OCI-LY7 (cell line): ENCODE measurements around the gene ADD3. TPM values are rescaled to one million over a fixed set of nuclear protein-coding genes. Genes with fewer than 3 reads are reported as not detected.

Experiments used
- BruUV-seq: library from RNA; stranded (reverse); fragments of 400-500 nt; replicated peaks from 2 replicates; lab custom pipeline; 2021; lab: Mats Ljungman, UMichigan
- CTCF ChIA-PET: fragments of 300-600 bp; sonication (Branson Sonifier 250); formaldehyde crosslinking; loops from one replicate; lab custom pipeline; 2022; ENCODE audit warnings: antibody characterized with exemption; ENCODE audit not compliant: unreplicated experiment; lab: Charles Lee
- POLR2A ChIA-PET: fragments of 300-600 bp; sonication (Branson Sonifier 250); formaldehyde crosslinking; loops from one replicate; lab custom pipeline; 2022; ENCODE audit warnings: antibody characterized with exemption; lab: Charles Lee
- DNase-seq: peaks from one replicate; pipeline ENCODE4 v3.0.0-alpha.2; 2015; ENCODE audit warnings: low spot score
- H2AFZ ChIP-seq: fragments of 200-600 bp; sonication (generic), shearing (Covaris generic); 2 replicates; pipeline ENCODE4 v1.6.1; 2014; ENCODE audit warnings: mild to moderate bottlenecking, antibody characterized with exemption, low read length, moderate library complexity
- H3K27ac ChIP-seq: fragments of 200-600 bp; sonication (generic); 2 replicates; pipeline ENCODE4 v1.5.1; 2014; ENCODE audit warnings: mixed run types, low read depth, mild to moderate bottlenecking, moderate library complexity, low read length, inconsistent platforms; ENCODE audit not compliant: poor library complexity, severe bottlenecking
- H3K36me3 ChIP-seq: fragments of 200-600 bp; sonication (generic); 2 replicates; pipeline ENCODE4 v1.6.1; 2014; ENCODE audit warnings: mild to moderate bottlenecking, antibody characterized with exemption, low read length, moderate library complexity, mixed read lengths; ENCODE audit not compliant: insufficient read depth
- H3K4me1 ChIP-seq: fragments of 200-600 bp; sonication (generic); 2 replicates; pipeline ENCODE4 v1.5.1; 2014; ENCODE audit warnings: mild to moderate bottlenecking, low read length; ENCODE audit not compliant: insufficient read depth, poor library complexity, severe bottlenecking
- H3K4me2 ChIP-seq: fragments of 200-600 bp; sonication (generic); 2 replicates; pipeline ENCODE4 v1.6.1; 2014; ENCODE audit warnings: mild to moderate bottlenecking, low read length
- H3K4me3 ChIP-seq: fragments of 200-600 bp; sonication (generic); 2 replicates; pipeline ENCODE4 v1.5.1; 2014; ENCODE audit warnings: mild to moderate bottlenecking, low read depth, low read length; ENCODE audit not compliant: poor library complexity, severe bottlenecking
- H3K79me2 ChIP-seq: fragments of 200-600 bp; sonication (generic); 2 replicates; pipeline ENCODE4 v1.6.1; 2016; ENCODE audit warnings: low read depth, mild to moderate bottlenecking, low read length, moderate library complexity, mixed read lengths; ENCODE audit not compliant: insufficient read depth
- H3K9me2 ChIP-seq: fragments of 200-600 bp; sonication (generic); 2 replicates; pipeline ENCODE4 v1.6.1; 2016; ENCODE audit warnings: mild to moderate bottlenecking, low read length, mixed read lengths; ENCODE audit not compliant: insufficient read depth
- H3K9me3 ChIP-seq: fragments of 200-600 bp; sonication (generic); 2 replicates; pipeline ENCODE4 v1.6.1; 2014; ENCODE audit warnings: mild to moderate bottlenecking, mixed run types, low read length, mixed read lengths
- H4K20me1 ChIP-seq: fragments of 200-600 bp; sonication (generic); 2 replicates; pipeline ENCODE4 v1.6.1; 2014; ENCODE audit warnings: mild to moderate bottlenecking, antibody characterized with exemption, low read length, moderate library complexity, mixed read lengths; ENCODE audit not compliant: insufficient read depth
- EZH2phosphoT487 ChIP-seq: fragments of 200-600 bp; sonication (generic); IDR thresholded peaks from 2 replicates; pipeline ENCODE4 v1.6.1; 2018; ENCODE audit warnings: low read depth, borderline replicate concordance, mild to moderate bottlenecking, mixed run types, antibody characterized with exemption, low read length, moderate library complexity, mixed read lengths
- intact Hi-C: fragments of 100-400 bp; cut with micrococcal nuclease; formaldehyde crosslinking; loops from one replicate; pipeline ENCODE4 v1.10.0; 2022; ENCODE audit not compliant: unreplicated experiment
- total RNA-seq, 2 experiments: library from RNA; depleted of rRNA in 1 of 2; stranded (reverse); fragments of >200 nt in 1 of 2; shearing (Covaris generic) in 1 of 2; gene quantifications; 2 replicates each; pipeline ENCODE4 v1.2.3, GENCODE V29; 2014 to 2022
- TF ChIP-seq, protein P1 (sequence below): fragments of 200-600 bp; sonication (generic); conservative IDR thresholded peaks from 2 replicates; pipeline ENCODE4 v1.5.1; 2014; ENCODE audit warnings: mild to moderate bottlenecking, antibody characterized with exemption, low read length, moderate library complexity, mixed read lengths

Gene ADD3
- total RNA-seq, 2 experiments from 2014 or later: 75.8 to 89.7 TPM

- Histone ChIP-seq H3K4me3 (no peak overlapping the region), H3K9me2 (no peaks in the 10 kb centered on the region), H3K4me1 (no peaks in the 10 kb centered on the region), H3K79me2 (no peaks in the 10 kb centered on the region), H3K9me3 (no peaks in the 10 kb centered on the region), H3K27ac (no peak overlapping the region), H3K36me3 (no peaks in the 10 kb centered on the region), H4K20me1 (no peaks in the 10 kb centered on the region), H3K4me2 (no peak overlapping the region), H2AFZ (no peak overlapping the region)
- intact Hi-C loops: no loop called here
- no peak for DNase-seq
- no TSS peak for BruUV-seq
- ChIA-PET CTCF (no interaction called here), POLR2A (interaction anchor here (0.6 to 0.9 kb wide), 3 partner anchors 17 to 1344 kb away, joined by 4 to 6 read pairs (median 4); no protein-coding TSS in a partner anchor)
- no peak for TF ChIP-seq EZH2phosphoT487
- TF ChIP-seq, protein P1, sequence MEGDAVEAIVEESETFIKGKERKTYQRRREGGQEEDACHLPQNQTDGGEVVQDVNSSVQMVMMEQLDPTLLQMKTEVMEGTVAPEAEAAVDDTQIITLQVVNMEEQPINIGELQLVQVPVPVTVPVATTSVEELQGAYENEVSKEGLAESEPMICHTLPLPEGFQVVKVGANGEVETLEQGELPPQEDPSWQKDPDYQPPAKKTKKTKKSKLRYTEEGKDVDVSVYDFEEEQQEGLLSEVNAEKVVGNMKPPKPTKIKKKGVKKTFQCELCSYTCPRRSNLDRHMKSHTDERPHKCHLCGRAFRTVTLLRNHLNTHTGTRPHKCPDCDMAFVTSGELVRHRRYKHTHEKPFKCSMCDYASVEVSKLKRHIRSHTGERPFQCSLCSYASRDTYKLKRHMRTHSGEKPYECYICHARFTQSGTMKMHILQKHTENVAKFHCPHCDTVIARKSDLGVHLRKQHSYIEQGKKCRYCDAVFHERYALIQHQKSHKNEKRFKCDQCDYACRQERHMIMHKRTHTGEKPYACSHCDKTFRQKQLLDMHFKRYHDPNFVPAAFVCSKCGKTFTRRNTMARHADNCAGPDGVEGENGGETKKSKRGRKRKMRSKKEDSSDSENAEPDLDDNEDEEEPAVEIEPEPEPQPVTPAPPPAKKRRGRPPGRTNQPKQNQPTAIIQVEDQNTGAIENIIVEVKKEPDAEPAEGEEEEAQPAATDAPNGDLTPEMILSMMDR: no peak
Observed at GRCh38 chr10:109974504-109975191, 33.1 kb upstream of the ADD3 start.

DNA sequence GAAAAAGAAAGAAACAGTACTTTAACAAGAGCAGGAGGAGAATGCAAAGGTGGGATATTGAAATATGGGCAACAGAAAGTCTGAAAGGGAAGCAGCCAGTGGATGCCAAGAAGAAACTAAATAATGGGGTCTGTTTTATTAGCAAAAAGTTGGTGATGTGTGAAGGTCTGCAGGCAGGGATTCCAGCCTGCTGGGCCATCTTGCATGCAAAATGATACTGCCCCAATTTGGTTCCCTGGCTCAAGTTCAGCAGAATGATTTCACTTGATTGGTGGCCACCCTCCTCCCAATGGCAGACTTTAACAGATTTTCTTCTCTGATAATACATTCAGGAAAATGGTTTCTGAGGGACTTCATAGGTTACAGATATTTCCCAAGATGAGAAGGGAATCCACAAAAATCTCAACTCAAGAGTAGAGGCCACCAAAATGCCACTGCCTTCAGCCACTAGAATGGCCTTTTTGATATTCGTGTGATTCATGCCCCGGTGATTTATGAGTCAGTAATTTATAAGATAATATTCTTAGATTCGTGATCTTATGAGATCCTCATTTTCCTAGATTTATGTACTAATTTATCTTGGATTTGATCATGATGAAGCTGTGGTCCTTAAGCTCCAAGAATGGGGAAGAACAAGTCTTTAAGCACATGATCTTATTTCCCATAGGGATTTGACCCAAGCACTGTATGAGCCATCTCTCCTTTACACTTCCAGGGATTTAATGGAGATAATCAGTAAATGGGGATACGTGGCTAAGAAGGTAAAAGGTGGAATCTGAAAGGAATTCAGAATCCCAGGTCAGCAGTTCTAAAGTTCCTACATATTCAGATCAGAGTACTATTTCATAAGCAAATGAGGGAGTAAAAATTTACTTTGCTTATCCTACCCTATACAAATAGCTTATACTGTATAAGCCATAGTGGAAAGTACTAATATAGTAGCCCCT lies 32.3 kb upstream of the ADD3 start:
- no peaks in the 10 kb centered on the region for H3K36me3 ChIP-seq
- TF ChIP-seq, protein P1: no peak
- TF ChIP-seq EZH2phosphoT487: no peak
- ChIA-PET POLR2A (interaction anchor here (0.6 to 1.2 kb wide), 9 partner anchors 11 to 233 kb away, joined by 3 to 7 read pairs (median 3); no protein-coding TSS in a partner anchor), CTCF (interaction anchor here (0.8 kb wide), 1 partner anchor 16 kb away, joined by 3 read pairs; no protein-coding TSS in a partner anchor)
- no TSS peak for BruUV-seq
- H4K20me1 ChIP-seq: no peaks in the 10 kb centered on the region
- DNase-seq: no peak
- H3K4me2 ChIP-seq: no peak overlapping the region
- H3K9me3 ChIP-seq: no peaks in the 10 kb centered on the region
- intact Hi-C loops: no loop called here
- no peaks in the 10 kb centered on the region for H3K4me1 ChIP-seq
- no peak overlapping the region for H2AFZ ChIP-seq
- H3K27ac ChIP-seq: no peak overlapping the region
- no peak overlapping the region for H3K4me3 ChIP-seq
- H3K9me2 ChIP-seq: no peaks in the 10 kb centered on the region
- H3K79me2 ChIP-seq: no peaks in the 10 kb centered on the region
